Activated CD4-positive, alpha-beta T cell treated with anti-CD3 and anti-CD28 coated beads for 4 hours (primary cell): ENCODE results near the gene ATP5MG.
"Not testable (repeated sequence)": the region's sequence is repeated elsewhere in the genome, so short reads cannot be mapped to it uniquely, and the experiment has no call there.

Experiments
- DNase-seq, 2 donors: peaks; one replicate each; pipeline ENCODE4 v3.0.0-alpha.2; 2020

ATP5MG gene

DNA sequence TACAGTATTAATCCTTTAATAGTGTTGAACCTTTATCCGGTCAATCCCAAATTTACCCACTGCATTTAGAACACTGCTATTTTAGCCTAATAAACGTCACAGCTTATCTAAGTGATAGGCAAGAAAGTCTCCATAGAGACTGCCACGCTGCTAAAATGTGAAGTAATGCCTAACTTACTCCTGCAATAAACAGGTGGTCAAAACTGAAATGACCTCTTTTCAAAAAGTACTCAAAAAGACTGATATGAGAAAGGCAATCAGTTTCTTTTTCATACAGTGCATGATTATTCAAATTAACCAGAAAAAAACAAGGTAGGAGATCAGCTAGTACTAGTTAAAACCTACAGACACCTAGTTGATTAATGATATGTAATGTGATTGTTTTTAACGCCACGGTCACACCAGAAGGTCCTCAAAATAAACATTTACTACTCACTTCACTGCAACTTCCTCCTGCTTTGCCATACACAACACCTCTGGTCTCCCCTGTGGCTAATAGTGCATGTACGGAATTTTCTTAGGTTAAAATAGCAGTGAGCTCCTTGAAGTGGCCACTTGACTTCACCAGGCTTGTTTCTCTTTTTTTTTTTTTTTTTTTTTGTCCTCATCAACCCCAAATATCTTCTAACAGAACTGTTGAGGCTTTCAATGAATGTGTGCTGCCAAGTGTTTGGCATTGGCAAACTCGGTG, 8.8 kb downstream of the ATP5MG start:
- DNase-seq: no peak

DNA sequence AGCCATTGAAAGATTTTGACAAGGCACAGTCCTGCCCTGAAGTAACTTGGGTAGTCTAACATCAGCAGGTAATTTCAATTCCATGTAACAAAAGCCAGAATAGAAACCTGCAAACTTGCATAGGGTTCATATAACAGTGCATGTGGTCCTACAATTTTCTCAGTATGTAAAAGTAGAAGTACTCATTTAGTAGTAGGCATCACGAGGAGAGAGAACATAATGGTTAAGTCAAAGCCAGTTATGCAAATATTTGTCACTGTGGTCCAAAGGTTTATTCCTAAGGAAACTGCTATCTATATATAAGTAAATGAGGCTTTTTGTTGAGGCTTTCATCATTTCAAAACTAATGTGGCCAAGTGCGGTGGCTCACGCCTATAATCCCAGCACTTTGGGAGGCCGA, 10.1 kb downstream of the ATP5MG start:
- no peak for DNase-seq

DNA sequence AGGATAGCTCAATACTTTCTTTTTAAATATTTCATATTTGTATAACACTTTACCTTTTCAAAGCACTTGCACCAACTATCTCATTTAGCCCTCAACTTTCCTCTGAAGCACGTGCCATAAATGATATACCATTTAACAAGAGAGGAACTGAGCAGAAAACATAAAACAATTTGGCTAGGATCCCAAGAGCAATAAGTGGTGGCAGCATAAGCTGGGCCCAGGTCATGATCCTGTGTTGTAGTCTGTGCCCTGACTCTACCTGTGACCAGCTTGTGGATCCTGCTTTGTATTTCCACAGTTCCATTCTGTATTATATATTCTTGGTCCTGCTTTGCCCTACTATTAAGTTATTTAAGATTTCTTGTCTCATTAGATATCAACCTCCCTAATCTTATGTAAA, 11.5 kb downstream of the ATP5MG start:
- DNase-seq: no peak

DNA sequence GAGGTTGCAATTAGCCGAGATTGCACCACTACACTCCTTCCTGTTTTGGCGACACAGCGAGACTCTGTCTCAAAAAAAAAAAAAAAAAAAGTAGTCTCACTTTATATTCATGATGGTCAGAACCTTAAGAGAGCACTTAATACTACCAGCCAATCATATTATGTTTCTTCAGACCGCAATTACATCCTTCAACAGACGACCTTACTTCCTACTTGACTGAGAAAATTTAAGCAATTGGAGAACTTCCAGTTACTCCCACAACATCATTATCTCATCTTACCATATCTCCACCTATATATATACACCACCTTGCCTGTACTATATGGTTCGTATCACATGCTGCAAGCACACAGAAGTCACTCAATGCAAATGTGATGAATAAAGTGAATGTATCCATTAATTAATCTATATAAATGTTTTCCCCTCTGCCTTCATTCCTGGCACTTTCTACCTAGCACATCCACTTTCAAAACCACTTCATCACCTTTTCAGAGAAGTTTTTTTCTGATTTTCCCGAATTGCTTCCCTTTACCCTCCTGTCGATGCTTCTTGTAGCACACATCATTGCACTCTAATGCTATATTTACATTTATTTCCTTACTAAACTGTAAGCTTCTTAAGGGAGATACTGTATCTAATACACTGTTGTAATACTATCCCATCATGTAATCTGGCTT, 13.8 kb downstream of the ATP5MG start:
- no peak for DNase-seq

DNA sequence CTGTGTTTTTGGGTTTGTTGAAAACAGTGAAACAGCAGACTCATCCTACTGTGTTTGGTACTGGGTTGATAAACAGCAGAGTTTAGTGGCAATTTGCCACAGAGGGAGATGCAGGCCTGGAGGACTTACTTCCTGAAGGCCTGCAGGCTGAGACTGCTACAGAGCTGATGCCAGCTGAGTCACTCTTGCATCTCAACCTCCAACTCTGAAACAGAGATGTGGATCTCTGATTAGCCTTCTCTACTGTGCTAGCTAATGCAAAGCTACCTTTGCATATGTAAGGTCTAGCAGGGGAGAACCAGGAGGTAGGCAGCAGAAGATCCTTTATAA, 14.3 kb downstream of the ATP5MG start:
- no peak for DNase-seq

DNA sequence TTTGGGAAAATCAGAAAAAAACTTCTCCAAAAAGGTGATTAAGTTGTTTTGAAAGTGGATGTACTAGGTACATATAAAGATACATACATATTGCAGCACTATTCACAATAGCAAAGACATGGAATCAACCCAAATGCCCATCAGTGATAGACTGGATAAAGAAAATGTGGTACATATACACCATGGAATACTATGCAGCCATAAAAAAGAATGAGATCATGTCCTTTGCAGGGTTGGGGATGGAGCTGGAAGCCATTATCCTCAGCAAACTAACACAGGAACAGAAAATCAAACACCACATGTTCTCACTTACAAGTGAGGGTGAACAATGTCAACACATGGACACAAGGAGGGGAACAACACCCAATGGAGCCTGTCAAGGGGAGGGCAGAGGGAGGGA, 15.5 kb downstream of the ATP5MG start:
- not testable (repeated sequence) for DNase-seq

DNA sequence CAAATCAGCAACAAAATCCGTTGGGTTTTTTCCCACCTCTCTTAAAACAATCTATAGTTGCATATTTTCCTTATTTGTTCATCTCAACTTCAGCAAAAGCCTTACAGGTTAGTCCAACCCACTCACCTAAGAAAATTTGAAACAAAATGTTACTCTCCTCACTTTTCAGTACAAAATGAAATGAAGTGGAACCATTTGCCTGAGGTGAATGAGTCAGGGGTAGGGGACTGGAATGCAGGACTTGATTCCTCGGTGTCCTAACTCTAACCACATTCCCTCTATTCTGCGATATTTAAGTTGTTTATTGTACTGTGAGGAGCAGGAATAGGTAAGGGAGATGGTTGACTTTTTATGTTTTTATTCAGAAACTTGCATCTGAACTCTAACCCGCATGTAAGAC, 16.4 kb downstream of the ATP5MG start:
- no peak for DNase-seq

DNA sequence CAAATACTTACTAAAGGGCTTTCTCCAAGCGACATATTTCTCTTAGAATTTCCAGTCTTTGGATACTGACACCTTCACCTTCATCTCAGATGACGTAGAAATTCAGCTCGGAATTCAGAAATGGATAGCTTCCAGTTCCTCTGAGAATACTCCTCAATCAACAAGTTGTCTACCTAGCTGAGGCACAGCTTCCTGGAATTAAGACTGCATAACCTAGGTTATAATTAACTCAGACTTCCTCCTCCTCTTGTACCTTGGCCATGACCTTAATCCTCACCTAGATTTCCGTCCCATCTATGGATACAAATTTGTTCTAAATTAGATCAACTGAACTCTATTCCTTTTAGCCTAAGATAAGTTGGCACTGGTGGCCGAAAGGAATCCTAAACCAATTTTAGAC, 17.4 kb downstream of the ATP5MG start:
- no peak for DNase-seq

DNA sequence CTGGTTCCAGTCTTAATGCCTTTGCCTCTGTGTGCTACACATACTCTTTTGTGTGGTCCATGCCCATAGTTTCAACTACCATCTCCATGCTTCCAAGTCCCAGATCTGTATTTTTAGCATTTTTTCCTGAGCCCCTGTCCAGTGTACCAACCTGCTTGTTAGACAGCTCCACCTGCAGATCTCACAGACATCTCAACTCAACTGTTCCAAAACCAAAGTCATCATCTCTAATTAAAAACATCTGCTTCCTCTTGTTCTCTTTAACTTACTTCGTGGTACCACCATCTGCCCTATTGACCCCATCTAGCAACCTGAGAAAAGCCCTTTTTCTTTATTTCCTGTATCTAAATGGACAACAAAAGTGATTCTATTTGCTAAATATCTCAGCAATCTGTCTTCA, 26.3 kb downstream of the ATP5MG start:
- no peak for DNase-seq

DNA sequence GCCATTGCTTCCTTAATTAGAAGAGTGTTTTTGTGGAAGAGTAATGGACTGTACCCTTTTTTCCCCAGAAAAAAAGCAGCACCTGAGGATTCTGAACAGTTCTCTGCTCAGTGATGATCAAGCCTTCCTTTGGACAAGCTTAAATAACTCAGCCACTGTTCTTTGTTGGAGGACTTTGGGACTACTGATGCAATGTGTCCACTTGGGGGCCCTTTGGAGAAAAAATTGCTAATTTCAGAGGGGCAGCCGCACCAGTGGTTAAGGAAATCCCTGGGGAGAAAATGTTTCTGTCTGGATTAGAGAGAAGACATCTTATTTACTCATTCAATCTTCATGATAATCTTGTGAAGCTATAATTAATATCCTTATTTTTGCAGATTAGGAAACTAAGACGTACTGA, 29.6 kb downstream of the ATP5MG start:
- no peak for DNase-seq

DNA sequence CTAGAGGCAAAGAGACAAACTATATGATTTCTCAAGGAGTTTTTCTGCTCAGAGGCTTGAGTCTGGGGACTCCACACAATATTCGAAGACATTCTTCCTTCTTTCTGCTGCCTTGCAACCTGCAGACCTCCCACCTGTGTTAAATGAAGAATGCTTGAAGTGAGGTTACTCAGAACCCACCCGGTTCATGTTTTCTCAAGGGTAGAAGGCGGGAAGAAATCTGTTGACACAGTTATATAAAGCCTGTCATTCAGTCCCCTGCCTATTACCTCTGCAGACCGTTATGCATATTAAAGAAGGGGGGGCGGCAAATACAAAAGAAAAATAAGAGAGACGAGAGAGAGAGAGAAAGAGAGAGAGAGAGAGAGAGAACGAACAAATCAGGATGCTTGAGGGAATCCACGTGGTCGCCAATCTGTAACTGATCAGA, 32.7 kb downstream of the ATP5MG start:
- peak in 1 of 2 donors; percentile 45 for DNase-seq

DNA sequence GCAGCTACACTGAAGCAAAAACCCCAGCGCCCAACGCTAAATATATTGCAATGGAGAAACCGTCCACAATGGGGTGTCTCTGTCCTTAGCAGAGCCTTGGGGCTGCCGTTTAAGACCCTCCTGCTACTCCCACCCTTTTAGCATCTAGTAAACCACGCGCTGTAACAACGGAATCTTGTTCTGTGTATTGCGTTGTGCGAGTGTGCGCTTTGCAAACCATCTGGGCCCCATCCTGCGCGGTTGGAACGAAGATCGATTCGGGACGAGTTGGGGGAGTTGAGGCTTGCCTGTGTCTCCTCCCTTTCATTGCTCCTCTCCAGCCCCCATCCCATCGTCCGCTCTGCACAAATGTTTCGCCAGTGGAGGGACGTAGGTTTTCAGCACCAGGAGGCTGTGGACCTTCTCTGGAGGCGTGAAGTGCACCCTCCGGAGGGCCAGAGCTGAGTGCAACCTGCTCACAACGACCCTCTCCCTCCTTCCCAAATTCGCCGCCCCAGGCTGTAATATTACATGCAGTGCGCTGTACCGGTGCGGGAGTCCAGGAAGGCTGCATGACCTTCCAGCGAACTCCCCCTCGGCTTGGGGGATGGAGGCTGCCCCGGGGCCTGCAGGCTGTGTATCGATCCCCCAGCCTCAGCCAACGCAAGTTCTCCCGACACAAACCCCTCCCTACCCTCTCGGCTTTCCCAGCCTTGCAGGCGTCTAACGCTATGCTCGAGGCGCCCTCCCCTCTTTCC, 33.3 kb downstream of the ATP5MG start:
- DNase-seq: peak; percentile 3 to 46

DNA sequence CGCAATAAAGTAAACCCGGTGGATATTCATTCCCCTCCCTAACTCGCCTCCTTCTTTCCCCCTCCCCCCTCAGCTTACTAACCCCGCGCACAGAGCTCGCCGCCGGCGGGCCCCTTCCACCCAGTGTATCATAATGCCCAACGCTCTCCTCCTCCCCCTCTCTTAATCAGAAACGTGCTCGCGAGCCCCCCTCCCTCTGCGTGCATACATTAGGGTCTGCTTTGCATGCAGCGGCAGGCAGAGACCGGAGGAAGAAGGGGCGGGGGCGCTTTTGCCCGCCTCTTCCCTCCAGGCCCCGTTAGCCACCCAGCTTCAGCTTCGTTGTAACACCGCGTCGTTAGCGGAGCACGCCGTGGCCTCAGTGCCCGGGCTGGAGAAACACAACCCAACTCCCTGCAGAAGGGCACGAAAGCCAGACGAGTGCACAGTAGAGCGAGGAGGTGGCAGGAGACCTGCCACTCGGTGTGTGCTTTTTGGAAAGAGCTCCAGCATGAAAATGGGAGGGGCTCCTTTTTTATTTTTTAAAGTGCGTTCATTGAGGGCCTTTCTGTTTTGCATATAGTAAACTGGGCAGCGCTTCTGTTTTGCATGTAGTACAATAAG, 34.0 kb downstream of the ATP5MG start:
- DNase-seq: peak; percentile 31 to 44

DNA sequence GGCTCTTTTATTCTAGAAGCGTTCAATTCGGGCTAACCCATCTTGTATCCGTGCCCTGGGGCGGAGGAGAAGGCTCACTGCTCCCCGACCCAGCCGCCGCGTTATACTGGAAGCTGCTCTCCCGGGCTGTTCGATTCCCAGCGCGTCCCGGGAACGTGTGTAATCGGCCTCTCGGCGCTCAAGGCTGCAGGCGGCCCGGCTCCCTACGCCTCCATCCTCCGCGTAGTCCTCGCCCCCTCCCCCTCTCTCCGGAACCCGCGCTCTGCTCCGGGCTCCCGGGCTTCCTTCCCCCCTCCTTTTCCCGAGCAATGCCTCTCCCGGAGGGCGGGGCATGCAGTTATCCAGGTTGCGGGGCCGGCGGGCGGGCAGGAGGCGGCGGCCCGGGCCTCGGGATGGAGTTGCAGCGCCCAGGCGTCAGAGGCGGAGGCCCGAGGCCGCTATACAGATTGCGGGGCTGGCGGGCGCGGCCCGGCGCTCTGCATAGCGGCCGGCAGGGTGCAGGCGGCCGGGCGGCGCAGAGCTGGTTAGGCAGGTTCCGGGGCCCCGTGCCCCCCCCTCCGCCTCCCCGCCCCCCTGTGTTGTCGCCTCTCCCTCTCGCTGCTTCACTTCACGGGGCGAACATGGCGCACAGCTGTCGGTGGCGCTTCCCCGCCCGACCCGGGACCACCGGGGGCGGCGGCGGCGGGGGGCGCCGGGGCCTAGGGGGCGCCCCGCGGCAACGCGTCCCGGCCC, 34.7 kb downstream of the ATP5MG start, which contains the start of gene KMT2A:
Gene KMT2A (plus strand): TSS at position 600 of the 732 bp plus-strand sequence. CDS start 21 bp downstream, at position 621.
- DNase-seq: peak; percentile 92 to 93

DNA sequence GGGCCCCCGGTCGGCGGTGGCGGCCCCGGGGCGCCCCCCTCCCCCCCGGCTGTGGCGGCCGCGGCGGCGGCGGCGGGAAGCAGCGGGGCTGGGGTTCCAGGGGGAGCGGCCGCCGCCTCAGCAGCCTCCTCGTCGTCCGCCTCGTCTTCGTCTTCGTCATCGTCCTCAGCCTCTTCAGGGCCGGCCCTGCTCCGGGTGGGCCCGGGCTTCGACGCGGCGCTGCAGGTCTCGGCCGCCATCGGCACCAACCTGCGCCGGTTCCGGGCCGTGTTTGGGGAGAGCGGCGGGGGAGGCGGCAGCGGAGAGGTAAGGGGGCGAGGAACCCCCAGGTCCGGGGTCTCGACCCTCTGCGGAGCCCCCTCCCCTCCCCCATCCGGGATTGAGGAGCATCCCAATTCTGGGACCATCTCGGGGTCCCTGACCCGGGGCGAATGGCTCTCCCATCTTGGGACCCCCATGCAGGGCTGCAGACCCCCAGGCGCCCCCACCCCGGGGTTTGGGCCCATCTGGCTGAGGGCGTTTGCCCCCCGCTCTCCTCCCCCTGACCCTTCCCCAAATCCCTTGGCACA, 35.3 kb downstream of the ATP5MG start:
- DNase-seq: peak; percentile 32 to 48

DNA sequence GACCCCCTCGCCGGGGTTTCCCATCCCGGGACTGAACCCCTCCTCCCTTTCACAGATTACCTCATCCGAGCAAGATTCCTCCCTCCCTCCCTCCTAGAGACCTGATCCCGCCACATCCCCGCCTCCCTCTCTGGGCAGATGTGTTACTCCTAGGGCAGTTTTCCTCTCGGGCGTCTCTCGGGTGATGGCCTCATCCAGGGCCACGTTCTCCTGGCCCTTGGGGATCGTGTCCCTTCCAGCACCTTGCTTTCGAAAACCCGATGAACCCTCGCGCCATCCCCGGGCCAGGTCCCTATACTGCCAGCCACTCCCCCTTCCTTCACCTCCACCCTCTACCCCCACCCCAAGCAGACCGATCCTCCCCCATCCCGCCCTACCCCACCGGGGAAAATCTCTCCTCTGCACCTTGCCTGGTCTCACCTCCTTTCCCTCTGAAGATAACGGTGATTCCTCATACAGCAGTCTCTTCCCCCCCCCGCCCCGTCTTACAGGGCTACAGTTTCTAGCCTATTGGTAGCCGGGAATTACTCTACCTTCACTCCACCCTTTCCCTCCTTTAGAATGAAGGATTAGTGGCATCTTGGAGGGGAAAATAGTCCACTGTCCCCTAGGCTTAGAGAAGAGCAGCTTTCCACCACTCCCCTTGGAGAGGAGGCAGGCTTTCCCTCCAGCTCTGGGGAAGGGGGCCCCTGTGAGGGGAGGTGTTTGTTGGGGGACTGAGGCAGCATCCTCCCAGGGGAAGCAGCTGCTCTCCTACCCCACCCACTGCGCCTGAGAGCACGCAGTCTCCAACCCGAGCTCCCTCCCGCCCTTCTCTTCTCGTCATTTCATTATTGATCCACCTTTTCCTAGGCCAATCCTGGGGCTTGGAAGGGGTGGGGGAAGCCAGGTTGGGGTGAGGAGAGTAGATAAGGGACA, 36.1 kb downstream of the ATP5MG start:
- DNase-seq: peak; percentile 38 to 39

DNA sequence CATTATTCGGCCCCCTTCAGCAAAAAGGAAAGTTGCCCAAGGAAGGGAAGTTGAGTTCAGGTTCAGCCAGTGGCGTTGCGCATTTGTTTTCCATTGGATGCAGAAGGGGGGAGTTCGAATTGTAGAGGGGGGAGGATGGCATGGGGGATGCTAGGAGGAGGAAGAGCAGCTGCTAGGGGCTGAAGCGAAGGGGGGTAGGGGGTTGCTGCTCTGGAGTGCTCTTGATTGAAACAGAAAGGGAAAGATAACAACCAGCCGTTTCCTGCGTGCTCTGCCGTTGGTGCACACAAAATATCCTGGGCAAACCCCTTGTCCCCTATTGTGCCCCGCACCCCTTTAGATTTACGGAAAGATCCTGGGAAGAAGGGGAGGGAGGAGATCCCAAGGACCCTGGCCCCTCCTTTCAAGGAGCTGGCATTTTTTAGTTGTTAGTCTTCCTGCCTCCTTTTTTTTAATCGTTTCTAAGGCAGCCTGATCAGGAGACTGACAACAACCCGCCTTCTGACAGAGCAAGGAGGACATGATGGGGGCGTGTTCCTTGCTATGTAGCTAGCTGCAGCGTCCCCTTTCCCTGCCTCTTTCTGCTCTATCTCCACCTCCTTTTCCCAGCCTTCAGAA, 37.0 kb downstream of the ATP5MG start:
- DNase-seq: peak; percentile 30 to 42

DNA sequence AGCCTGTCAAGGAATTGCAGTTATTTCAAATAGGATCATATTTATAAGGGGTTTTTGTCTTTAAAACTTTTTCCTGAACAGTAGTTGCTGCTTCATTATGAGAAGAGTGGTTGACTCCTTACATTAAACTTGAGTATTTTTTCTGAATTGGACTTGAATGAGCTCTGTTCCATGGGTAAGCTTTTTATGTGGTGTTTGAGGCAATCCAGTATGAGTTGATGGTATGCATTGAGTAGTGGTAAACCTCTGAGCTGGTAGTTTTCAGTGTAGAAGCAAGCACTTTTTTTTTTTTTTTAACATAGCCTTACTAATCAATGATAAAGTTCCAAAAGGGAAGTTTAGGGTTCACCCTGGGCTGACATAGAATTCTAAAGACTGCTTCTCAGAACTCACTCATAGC, 38.2 kb downstream of the ATP5MG start:
- no peak for DNase-seq

DNA sequence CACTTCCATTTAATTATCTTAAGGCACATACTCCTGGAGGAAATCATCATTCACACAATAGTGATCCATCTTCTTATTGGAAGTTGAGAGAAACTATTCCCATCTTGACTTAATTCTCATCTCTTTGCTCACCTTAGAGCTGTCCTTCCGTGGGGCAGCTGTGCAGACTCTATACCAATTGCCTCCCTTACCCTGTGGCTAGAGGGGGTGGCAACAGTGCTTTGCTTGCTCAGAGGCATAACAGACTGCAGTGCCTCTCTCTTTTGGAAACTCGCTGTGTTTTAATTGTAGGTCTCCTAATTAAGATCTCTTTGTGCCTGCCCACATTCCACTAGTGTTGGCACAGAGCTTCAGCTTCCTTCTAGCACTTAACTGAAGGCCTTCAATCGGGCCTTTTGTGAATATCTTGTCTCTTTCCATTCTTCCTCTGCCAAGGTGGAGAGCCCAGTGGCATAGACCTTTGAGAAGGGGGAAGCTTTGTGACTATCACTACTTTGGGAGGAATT, 40.4 kb downstream of the ATP5MG start:
- no peak for DNase-seq

DNA sequence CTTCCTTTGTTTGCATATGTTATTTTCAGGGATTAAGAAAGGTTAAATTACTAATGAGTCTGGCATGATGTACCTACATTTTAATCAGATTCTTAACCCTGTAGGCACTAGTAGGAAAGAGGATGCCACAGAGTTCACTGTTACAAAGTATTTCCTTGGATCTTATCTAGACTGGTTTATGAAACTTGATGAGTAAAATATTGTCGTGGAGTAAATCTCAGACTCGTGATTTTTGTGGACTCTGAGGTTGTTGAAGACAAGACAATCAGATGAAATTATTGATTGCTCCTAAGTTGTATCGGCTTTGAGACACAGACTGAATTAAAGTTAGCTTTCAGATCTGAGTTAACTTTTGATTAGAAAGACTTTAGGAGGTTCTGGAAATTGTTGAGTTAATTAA, 40.9 kb downstream of the ATP5MG start:
- DNase-seq: no peak
